WERI-Rb-1 (cell line): ENCODE results near the gene CD300H.

Experiments used
- DNase-seq: peaks from one replicate; pipeline ENCODE4 v3.0.0-alpha.2; 2020
- H3K27ac ChIP-seq: fragments of 250-450 bp; sonication (Bioruptor Pico); 2 replicates; pipeline ENCODE4 v1.5.1; 2020; ENCODE audit warnings: mild to moderate bottlenecking, moderate library complexity
- H3K27me3 ChIP-seq: fragments of 250-450 bp; sonication (Bioruptor Pico); 2 replicates; pipeline ENCODE4 v1.5.1; 2021; ENCODE audit warnings: mild to moderate bottlenecking, low read depth, moderate library complexity; ENCODE audit not compliant: insufficient read depth, severe bottlenecking
- H3K36me3 ChIP-seq: fragments of 250-450 bp; sonication (Bioruptor Pico); 2 replicates; pipeline ENCODE4 v1.5.1; 2020; ENCODE audit warnings: mild to moderate bottlenecking, moderate library complexity
- H3K4me3 ChIP-seq: 2 replicates; pipeline ENCODE4 v1.5.1; 2011; ENCODE audit warnings: low read depth, mild to moderate bottlenecking, control low read depth, low read length
- H3K9me3 ChIP-seq: fragments of 250-450 bp; sonication (Bioruptor Pico); 2 replicates; pipeline ENCODE4 v1.5.1; 2021; ENCODE audit warnings: mild to moderate bottlenecking, moderate library complexity; ENCODE audit not compliant: severe bottlenecking
- TF ChIP-seq, protein P1 (sequence below): IDR thresholded peaks from 2 replicates; pipeline ENCODE4 v1.5.1; 2011; ENCODE audit warnings: low read depth, mild to moderate bottlenecking, control low read depth, inconsistent platforms, low read length

Gene CD300H

DNA sequence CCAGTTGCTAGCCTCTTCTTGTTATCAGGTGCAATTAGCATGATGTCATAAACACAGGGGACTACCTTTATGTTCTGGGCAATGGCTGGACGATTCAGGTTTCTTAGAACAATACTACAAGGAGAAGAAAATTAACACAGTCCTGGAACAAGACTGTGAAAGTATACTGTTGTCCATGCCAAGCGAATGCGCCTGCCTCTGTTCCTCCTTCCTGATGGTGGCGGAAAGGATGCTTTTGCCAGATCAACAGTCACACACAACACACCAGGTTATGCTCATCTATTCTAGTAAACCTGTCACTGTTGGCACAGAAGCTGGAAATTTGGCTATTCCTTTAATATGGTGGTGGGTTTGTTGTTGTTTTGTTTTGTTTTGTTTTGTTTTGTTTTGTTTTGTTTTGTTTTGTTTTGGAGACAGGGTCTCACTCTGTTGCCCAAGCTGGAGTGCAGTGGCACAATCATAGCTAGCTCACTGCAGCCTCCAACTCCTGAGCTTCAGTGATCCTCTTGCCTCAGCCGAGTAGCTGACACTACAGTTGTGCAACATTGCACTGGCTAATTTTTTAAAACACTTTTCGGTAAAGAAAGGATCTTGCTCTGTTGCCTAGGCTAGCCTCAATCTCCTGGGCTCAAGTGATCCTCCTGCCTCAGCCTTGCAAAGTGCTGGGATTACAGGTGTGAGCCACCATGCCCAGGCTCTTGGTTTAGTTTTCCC, 27.9 kb upstream of the CD300H start:
- Histone ChIP-seq H3K9me3 (peaks cover 8% of the 10 kb centered on the region), H3K4me3 (no peak overlapping the region), H3K27ac (no peak overlapping the region), H3K27me3 (peaks cover 87% of the 10 kb centered on the region), H3K36me3 (no peaks in the 10 kb centered on the region)
- no peak for DNase-seq
- TF ChIP-seq, protein P1, sequence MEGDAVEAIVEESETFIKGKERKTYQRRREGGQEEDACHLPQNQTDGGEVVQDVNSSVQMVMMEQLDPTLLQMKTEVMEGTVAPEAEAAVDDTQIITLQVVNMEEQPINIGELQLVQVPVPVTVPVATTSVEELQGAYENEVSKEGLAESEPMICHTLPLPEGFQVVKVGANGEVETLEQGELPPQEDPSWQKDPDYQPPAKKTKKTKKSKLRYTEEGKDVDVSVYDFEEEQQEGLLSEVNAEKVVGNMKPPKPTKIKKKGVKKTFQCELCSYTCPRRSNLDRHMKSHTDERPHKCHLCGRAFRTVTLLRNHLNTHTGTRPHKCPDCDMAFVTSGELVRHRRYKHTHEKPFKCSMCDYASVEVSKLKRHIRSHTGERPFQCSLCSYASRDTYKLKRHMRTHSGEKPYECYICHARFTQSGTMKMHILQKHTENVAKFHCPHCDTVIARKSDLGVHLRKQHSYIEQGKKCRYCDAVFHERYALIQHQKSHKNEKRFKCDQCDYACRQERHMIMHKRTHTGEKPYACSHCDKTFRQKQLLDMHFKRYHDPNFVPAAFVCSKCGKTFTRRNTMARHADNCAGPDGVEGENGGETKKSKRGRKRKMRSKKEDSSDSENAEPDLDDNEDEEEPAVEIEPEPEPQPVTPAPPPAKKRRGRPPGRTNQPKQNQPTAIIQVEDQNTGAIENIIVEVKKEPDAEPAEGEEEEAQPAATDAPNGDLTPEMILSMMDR = no peak

DNA sequence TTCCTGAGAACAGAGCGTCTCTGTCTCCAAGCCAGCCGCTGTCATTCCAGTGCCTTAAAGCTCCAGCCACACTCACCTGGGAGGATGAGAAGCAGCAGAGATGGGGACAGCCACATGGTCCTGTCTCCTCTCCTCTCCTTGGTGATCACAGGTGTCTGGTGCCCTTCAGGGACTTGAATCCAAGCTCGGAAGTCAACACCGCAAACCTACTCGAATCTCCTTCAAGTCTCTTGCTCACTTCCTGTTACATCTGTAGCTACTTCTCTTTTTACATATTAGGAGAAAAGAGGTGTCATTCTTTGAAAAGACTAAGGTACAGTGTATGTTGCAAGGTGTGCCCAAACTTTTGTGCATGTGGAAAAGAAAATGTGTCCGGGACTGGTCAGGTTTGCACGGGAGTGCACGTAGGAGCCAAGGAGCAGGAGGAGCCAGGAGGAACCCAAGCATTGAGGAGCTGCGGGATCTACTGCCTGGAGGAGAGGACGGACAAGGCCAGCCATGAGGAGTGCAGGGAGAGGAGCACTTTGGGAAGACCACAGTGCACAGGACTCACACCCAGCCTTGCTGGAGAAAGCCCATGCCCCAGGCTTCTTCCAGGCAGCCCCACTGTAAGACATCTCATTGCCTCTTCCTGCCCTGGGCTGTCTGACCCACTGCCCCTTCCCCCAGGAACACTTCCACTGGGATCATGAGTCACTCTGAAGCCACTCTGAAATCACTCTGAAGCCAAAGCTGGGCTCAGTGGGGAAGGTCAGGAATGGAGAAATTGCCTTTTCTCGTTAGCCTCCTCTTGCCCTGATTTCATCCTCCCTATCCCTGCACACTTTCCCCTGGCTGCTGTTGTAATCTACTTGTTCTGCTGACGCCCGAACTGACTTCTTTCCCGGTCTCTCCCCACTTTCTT, 25.0 kb upstream of the CD300H start, which contains the start of gene CD300LD:
Gene CD300LD (minus strand): TSS at position 197 of the 904 bp plus-strand sequence. CDS start 81 bp downstream, at position 116.
- TF ChIP-seq, protein P1 = no peak
- peaks cover 94% of the 10 kb centered on the region for H3K27me3 ChIP-seq
- no peak within 1 kb of the TSS for H3K27ac ChIP-seq
- DNase-seq = no peak
- H3K36me3 ChIP-seq = no peaks in the 10 kb centered on the region
- H3K9me3 ChIP-seq = peaks cover 19% of the 10 kb centered on the region
- H3K4me3 ChIP-seq = no peak within 1 kb of the TSS

DNA sequence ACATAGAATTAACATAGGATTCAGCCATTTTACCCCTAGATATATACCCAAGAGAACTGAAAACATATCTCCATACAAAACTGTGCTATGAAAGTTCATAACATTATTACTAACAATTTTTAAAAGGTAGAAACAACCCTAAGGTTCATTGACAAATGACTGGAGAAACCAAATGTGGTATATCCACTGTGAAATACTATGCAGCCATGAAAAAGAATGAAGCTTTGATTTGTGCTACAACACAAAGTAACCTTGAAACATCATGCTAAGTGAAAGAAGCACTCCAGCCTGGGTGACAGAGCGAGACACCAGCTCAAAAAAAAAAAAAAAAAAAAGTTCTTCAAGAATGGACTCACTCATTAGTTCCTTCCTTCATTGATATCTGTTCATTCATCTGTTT, 24.2 kb upstream of the CD300H start:
- Histone ChIP-seq H3K27ac (no peak overlapping the region), H3K4me3 (no peak overlapping the region), H3K9me3 (peaks cover 15% of the 10 kb centered on the region), H3K36me3 (no peaks in the 10 kb centered on the region), H3K27me3 (peaks cover 94% of the 10 kb centered on the region)
- DNase-seq = no peak
- TF ChIP-seq, protein P1 = no peak

DNA sequence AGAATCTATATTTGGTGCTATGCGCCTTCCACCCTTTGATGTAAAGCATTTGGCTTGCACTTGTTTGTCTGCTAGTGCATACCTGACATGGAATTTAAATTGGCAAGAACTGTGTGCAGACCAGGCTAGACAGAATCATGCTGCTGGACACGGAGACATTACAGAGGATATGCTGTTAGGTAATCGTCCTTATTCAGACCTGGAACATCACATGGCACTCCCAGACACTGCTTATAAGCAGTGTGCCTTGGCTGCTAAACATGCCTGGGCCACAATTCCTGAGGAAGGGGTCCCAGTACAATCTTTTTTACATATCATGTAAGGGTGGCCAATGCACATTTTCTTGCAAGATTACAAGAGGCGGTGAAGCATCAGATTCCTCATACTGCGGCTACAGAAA, 18.4 kb upstream of the CD300H start:
- Histone ChIP-seq H3K27ac (no peak overlapping the region), H3K36me3 (no peaks in the 10 kb centered on the region), H3K9me3 (peaks cover 26% of the 10 kb centered on the region), H3K4me3 (no peak overlapping the region), H3K27me3 (peaks cover 99% of the 10 kb centered on the region)
- no peak for DNase-seq
- TF ChIP-seq, protein P1 = no peak

GRCh38 chr17:74584292-74585060, 17.2 kb upstream of the CD300H start:
- no peak for DNase-seq
- TF ChIP-seq, protein P1 = no peak
- H3K27me3 ChIP-seq = peaks cover 97% of the 10 kb centered on the region
- peaks cover 31% of the 10 kb centered on the region for H3K9me3 ChIP-seq
- H3K4me3 ChIP-seq = no peak overlapping the region
- no peak overlapping the region for H3K27ac ChIP-seq
- H3K36me3 ChIP-seq = no peaks in the 10 kb centered on the region
